HK-2 (cell line): Measurements from ENCODE around the gene PROK2.

Source experiments
- DNase-seq: peaks from one replicate; pipeline ENCODE4 v3.0.0-alpha.2; 2018; ENCODE audit not compliant: unreplicated experiment

Gene PROK2

GRCh38 chr3:71784914-71785531 lies at the start of gene PROK2:
Gene PROK2 (minus strand): TSS chr3:71785148. CDS start chr3:71785052, 96 bp downstream.
- DNase-seq, result no peak

GRCh38 chr3:71831599-71831998 lies 46.7 kb upstream of the PROK2 start:
- DNase-seq, result no peak

- no peak for DNase-seq
Observed at GRCh38 chr3:71825551-71826283, 40.8 kb upstream of the PROK2 start.

- no peak for DNase-seq
Observed at GRCh38 chr3:71821116-71821515, 36.2 kb upstream of the PROK2 start.

GRCh38 chr3:71817262-71817661 lies 32.3 kb upstream of the PROK2 start:
- no peak for DNase-seq

- no peak for DNase-seq
Observed at GRCh38 chr3:71816767-71817156, 31.8 kb upstream of the PROK2 start.

GRCh38 chr3:71815340-71816067 lies 30.6 kb upstream of the PROK2 start:
- no peak for DNase-seq

- no peak for DNase-seq
Observed at GRCh38 chr3:71813704-71814103, 28.8 kb upstream of the PROK2 start.

- no peak for DNase-seq
Observed at GRCh38 chr3:71813073-71813472, 28.1 kb upstream of the PROK2 start.

GRCh38 chr3:71810056-71810455 lies 25.1 kb upstream of the PROK2 start:
- no peak for DNase-seq

GRCh38 chr3:71809321-71810026 lies 24.5 kb upstream of the PROK2 start:
- DNase-seq, result no peak

- no peak for DNase-seq
Observed at GRCh38 chr3:71806736-71807135, 21.8 kb upstream of the PROK2 start.

- DNase-seq, result no peak
Observed at GRCh38 chr3:71805691-71806090, 20.7 kb upstream of the PROK2 start.

GRCh38 chr3:71805199-71805598 lies 20.3 kb upstream of the PROK2 start:
- no peak for DNase-seq

GRCh38 chr3:71803248-71803647 lies 18.3 kb upstream of the PROK2 start:
- DNase-seq, result no peak

GRCh38 chr3:71801986-71802385 lies 17.0 kb upstream of the PROK2 start:
- no peak for DNase-seq

GRCh38 chr3:71800023-71800422 lies 15.1 kb upstream of the PROK2 start:
- no peak for DNase-seq

- DNase-seq, result no peak
Observed at GRCh38 chr3:71797455-71797854, 12.5 kb upstream of the PROK2 start.

- DNase-seq, result no peak
Observed at GRCh38 chr3:71796290-71796689, 11.3 kb upstream of the PROK2 start.

- DNase-seq, result no peak
Observed at GRCh38 chr3:71791634-71792033, 6.7 kb upstream of the PROK2 start.

GRCh38 chr3:71789922-71790321 lies 5.0 kb upstream of the PROK2 start:
- DNase-seq, result no peak

- no peak for DNase-seq
Observed at GRCh38 chr3:71787851-71788405, 3.0 kb upstream of the PROK2 start.
